A549 (cell line): Measurements from ENCODE around the gene WDR82. TPM values are rescaled to one million over a fixed set of nuclear protein-coding genes. Genes with fewer than 3 reads are reported as not detected.

ENCODE experiments used
- ATAC-seq, 2 experiments: fragments of 200-7000 bp in 1 of 2; fragments of >200 bp in 1 of 2; cut with Nextera tagmentation in 1 of 2; cut with Tn5 transposase in 1 of 2; 3 replicates each; pipeline versions ENCODE4 v1.8.0 to v1.9.1; 2018 to 2020; ENCODE audit warnings: mild to moderate bottlenecking in 1 of 2, moderate library complexity in 1 of 2
- CTCF ChIA-PET: fragments of 300-600 bp; sonication (Branson Sonifier 250); formaldehyde crosslinking; extraction: SDS; loops from one replicate; lab custom pipeline; 2021; ENCODE audit warnings: antibody characterized with exemption, inconsistent platforms; lab: Yijun Ruan, JAX
- POLR2A ChIA-PET: fragments of 350-600 bp; formaldehyde crosslinking; extraction: SDS; loops from one replicate; lab custom pipeline; 2021; ENCODE audit warnings: antibody characterized with exemption, inconsistent platforms; lab: Yijun Ruan, JAX
- DNase-seq, 2 experiments: peaks; one replicate each; pipeline versions ENCODE4 v3.0.0 to v3.0.0-alpha.2; 2011 to 2016; ENCODE audit warnings: low read depth in 1 of 2, low spot score in 1 of 2
- FAIRE-seq: peaks from 2 replicates; lab custom pipeline; 2011; peaks lifted over from hg19 to GRCh38; lab: Jason Lieb, UNC
- H3K27ac ChIP-seq, 2 experiments: fragments of >200 bp; sonication (Bioruptor Twin); formaldehyde crosslinking; 3 replicates each; pipeline ENCODE4 v1.5.1; 2016 to 2017
- H3K4me1 ChIP-seq: fragments of >200 bp; sonication (Bioruptor Twin); formaldehyde crosslinking; 3 replicates; pipeline ENCODE4 v1.6.1; 2016
- H3K4me2 ChIP-seq: fragments of >200 bp; sonication (Bioruptor Twin); formaldehyde crosslinking; 3 replicates; pipeline ENCODE4 v1.6.1; 2016
- H3K4me3 ChIP-seq: fragments of >200 bp; sonication (Bioruptor Twin); formaldehyde crosslinking; 3 replicates; pipeline ENCODE4 v1.5.1; 2016
- H3K9me3 ChIP-seq: fragments of >200 bp; sonication (Bioruptor Twin); formaldehyde crosslinking; 3 replicates; pipeline ENCODE4 v1.6.1; 2016
- EHMT2 ChIP-seq: fragments of 200-600 bp; sonication (generic); IDR thresholded peaks from 2 replicates; pipeline ENCODE4 v1.6.1; 2016; ENCODE audit warnings: antibody characterized with exemption, low read depth, mild to moderate bottlenecking, moderate library complexity
- EP300 ChIP-seq, 2 experiments: fragments of >200 bp; sonication (Bioruptor Twin); formaldehyde crosslinking; IDR thresholded peaks; 2 replicates in 1 of 2; 3 replicates in 1 of 2; pipeline ENCODE4 v1.6.1; 2016 to 2017
- FOSL2 ChIP-seq, 2 experiments: fragments of 450-650 bp in 1 of 2; fragments of >200 bp in 1 of 2; sonication (Bioruptor Twin) in 1 of 2; formaldehyde crosslinking; IDR thresholded peaks; 2 replicates each; pipeline versions ENCODE4 v1.5.0 to v1.6.1; 2016 to 2020; ENCODE audit warnings: mild to moderate bottlenecking in 1 of 2, moderate library complexity in 1 of 2
- FOXS1 ChIP-seq: fragments of 250-450 bp; sonication (Bioruptor Pico); IDR thresholded peaks from 2 replicates; pipeline ENCODE4 v1.5.0; 2020; ENCODE audit warnings: mild to moderate bottlenecking, moderate library complexity
- HOXA7 ChIP-seq: fragments of 250-450 bp; sonication (Bioruptor Pico); IDR thresholded peaks from 2 replicates; pipeline ENCODE4 v1.5.0; 2020; ENCODE audit warnings: mild to moderate bottlenecking, moderate library complexity
- HOXB5 ChIP-seq: fragments of 250-450 bp; sonication (Bioruptor Pico); IDR thresholded peaks from 2 replicates; pipeline ENCODE4 v1.5.0; 2020; ENCODE audit warnings: mild to moderate bottlenecking, moderate library complexity
- KDM5A ChIP-seq: fragments of 200-600 bp; sonication (generic); IDR thresholded peaks from 2 replicates; pipeline ENCODE4 v1.6.1; 2016; ENCODE audit warnings: antibody characterized with exemption, mild to moderate bottlenecking
- RAD21 ChIP-seq, 2 experiments: fragments of >200 bp in 1 of 2; sonication (Bioruptor Twin) in 1 of 2; formaldehyde crosslinking in 1 of 2; IDR thresholded peaks in 1 of 2; conservative IDR thresholded peaks in 1 of 2; 2 replicates in 1 of 2; 3 replicates in 1 of 2; pipeline ENCODE4 v1.6.1; 2012 to 2018; ENCODE audit warnings: inconsistent platforms in 1 of 2
- RCOR1 ChIP-seq: fragments of 150-350 bp; IDR thresholded peaks from 2 replicates; pipeline ENCODE4 v1.6.1; 2014; ENCODE audit warnings: antibody characterized with exemption, low read length, low read depth
- RNF2 ChIP-seq: fragments of 200-600 bp; sonication (generic); IDR thresholded peaks from 2 replicates; pipeline ENCODE4 v1.6.1; 2016; ENCODE audit warnings: low read depth, mild to moderate bottlenecking, antibody characterized with exemption, moderate library complexity, borderline replicate concordance
- TFCP2L1 ChIP-seq: fragments of 250-450 bp; sonication (Bioruptor Pico); IDR thresholded peaks from 2 replicates; pipeline ENCODE4 v1.5.0; 2021; ENCODE audit warnings: mild to moderate bottlenecking
- ZC3H11A ChIP-seq: fragments of 450-650 bp; IDR thresholded peaks from 2 replicates; pipeline ENCODE4 v1.6.1; 2014; ENCODE audit warnings: antibody characterized with exemption, mild to moderate bottlenecking
- ZFP36 ChIP-seq: fragments of 450-650 bp; IDR thresholded peaks from 2 replicates; pipeline ENCODE4 v1.6.1; 2014; ENCODE audit warnings: borderline replicate concordance; ENCODE audit not compliant: partially characterized antibody
- WGBS: methylation state at CpG from one replicate; pipeline ENCODE4 v1.1.6; 2017; ENCODE audit errors: missing lambda C conversion rate; 5-methylcytosine and 5-hydroxymethylcytosine counted together
- polyA plus RNA-seq, 4 experiments: library from polyadenylated mRNA; depleted of rRNA in 3 of 4; stranded (reverse); fragments of >200 nt; fragmentation: RNase III in 1 of 4; extraction: RNeasy Plus Mini Kit Qiagen cat#74134 plus additional on column Dnase treatment in 1 of 4; gene quantifications; 2 replicates in 3 of 4; 3 replicates in 1 of 4; pipeline ENCODE4 v1.2.3, GENCODE V29; 2011 to 2017
- TF ChIP-seq, protein P1 (sequence below): fragments of 250-450 bp; sonication (Bioruptor Pico); IDR thresholded peaks from 2 replicates; pipeline ENCODE4 v1.5.0; 2021; ENCODE audit warnings: mild to moderate bottlenecking, moderate library complexity, borderline replicate concordance
- TF ChIP-seq, protein P2 (sequence below): IDR thresholded peaks from 2 replicates; pipeline ENCODE4 v1.6.1; 2012
- TF ChIP-seq, protein P3 (sequence below): fragments of 200-600 bp; sonication (generic); IDR thresholded peaks from 2 replicates; pipeline ENCODE4 v1.6.1; 2016; ENCODE audit warnings: antibody characterized with exemption, mild to moderate bottlenecking, moderate library complexity
- TF ChIP-seq, protein P4 (sequence below): fragments of >200 bp; sonication (Bioruptor Twin); formaldehyde crosslinking; IDR thresholded peaks from 3 replicates; pipeline ENCODE4 v1.5.1; 2016

The WDR82 gene
- polyA plus RNA-seq, 2 of the 4 experiments (the other 2 are of a cell fraction): 50.6 to 52.7 TPM

DNA sequence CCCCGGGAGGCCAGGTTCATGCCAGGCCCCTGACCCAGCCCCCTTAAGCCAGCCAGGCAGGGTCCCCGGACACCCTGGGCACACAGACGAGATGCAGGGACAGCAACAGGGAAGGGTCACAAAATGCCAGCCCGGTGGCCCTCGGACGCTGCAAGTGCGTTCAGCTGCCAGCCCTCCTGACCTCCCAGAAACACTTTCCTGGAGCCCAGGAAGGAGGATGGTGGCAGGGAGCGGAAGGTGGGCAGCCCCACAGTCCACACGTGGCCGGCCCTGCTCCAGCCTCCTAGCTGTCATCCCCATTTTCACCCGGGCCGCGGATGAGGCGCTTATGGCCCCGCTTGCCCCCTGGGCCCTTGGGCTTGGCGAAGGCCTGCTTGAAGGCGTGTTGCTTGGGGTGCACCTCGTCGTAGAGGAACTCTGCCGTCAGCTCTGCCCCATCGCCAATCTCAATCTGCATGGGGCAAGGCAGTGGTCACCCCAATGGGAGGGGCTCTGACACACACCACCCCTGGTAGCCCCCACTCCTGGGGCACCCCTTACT is 49.6 kb downstream of the WDR82 start:
- no peak overlapping the region for H3K27ac ChIP-seq
- no peaks in the 10 kb centered on the region for H3K4me1 ChIP-seq
- no peak for FAIRE-seq
- no peak overlapping the region for H3K4me2 ChIP-seq
- CTCF ChIA-PET: interaction anchor here (4.4 to 11.4 kb wide), 2 partner anchors 7 to 110 kb away, joined by 54 to 198 read pairs; partner anchors contain the start of gene TLR9
- WGBS: 100% methylated on average over 1 of the region's 21 CpGs
- no peak for DNase-seq
- no peak overlapping the region for H3K4me3 ChIP-seq
- H3K9me3 ChIP-seq: no peaks in the 10 kb centered on the region
- POLR2A ChIA-PET: no interaction called here
- TF ChIP-seq, protein P1, sequence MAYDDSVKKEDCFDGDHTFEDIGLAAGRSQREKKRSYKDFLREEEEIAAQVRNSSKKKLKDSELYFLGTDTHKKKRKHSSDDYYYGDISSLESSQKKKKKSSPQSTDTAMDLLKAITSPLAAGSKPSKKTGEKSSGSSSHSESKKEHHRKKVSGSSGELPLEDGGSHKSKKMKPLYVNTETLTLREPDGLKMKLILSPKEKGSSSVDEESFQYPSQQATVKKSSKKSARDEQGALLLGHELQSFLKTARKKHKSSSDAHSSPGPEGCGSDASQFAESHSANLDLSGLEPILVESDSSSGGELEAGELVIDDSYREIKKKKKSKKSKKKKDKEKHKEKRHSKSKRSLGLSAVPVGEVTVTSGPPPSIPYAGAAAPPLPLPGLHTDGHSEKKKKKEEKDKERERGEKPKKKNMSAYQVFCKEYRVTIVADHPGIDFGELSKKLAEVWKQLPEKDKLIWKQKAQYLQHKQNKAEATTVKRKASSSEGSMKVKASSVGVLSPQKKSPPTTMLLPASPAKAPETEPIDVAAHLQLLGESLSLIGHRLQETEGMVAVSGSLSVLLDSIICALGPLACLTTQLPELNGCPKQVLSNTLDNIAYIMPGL (CRISPR knock-in tag): no peak
- no peak for TF ChIP-seq EP300 (IDR thresholded peaks at IDR 0.05)
- TF ChIP-seq HOXB5 (CRISPR knock-in tag): no peak
- no peak for TF ChIP-seq RCOR1
- TF ChIP-seq RAD21 (conservative IDR thresholded peaks at IDR 0.05 in 1 of 2, IDR thresholded peaks at IDR 0.05 in 1 of 2): no peak
- TF ChIP-seq TFCP2L1: no peak
- no peak for TF ChIP-seq KDM5A
- TF ChIP-seq, protein P2, sequence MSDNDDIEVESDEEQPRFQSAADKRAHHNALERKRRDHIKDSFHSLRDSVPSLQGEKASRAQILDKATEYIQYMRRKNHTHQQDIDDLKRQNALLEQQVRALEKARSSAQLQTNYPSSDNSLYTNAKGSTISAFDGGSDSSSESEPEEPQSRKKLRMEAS: no peak
- TF ChIP-seq RNF2: no peak
- TF ChIP-seq, protein P3, sequence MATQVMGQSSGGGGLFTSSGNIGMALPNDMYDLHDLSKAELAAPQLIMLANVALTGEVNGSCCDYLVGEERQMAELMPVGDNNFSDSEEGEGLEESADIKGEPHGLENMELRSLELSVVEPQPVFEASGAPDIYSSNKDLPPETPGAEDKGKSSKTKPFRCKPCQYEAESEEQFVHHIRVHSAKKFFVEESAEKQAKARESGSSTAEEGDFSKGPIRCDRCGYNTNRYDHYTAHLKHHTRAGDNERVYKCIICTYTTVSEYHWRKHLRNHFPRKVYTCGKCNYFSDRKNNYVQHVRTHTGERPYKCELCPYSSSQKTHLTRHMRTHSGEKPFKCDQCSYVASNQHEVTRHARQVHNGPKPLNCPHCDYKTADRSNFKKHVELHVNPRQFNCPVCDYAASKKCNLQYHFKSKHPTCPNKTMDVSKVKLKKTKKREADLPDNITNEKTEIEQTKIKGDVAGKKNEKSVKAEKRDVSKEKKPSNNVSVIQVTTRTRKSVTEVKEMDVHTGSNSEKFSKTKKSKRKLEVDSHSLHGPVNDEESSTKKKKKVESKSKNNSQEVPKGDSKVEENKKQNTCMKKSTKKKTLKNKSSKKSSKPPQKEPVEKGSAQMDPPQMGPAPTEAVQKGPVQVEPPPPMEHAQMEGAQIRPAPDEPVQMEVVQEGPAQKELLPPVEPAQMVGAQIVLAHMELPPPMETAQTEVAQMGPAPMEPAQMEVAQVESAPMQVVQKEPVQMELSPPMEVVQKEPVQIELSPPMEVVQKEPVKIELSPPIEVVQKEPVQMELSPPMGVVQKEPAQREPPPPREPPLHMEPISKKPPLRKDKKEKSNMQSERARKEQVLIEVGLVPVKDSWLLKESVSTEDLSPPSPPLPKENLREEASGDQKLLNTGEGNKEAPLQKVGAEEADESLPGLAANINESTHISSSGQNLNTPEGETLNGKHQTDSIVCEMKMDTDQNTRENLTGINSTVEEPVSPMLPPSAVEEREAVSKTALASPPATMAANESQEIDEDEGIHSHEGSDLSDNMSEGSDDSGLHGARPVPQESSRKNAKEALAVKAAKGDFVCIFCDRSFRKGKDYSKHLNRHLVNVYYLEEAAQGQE: no peak
- no peak for TF ChIP-seq HOXA7 (CRISPR knock-in tag)
- TF ChIP-seq FOSL2 (IDR thresholded peaks at IDR 0.05): no peak
- no peak for TF ChIP-seq FOSL2 (CRISPR knock-in tag; IDR thresholded peaks at IDR 0.05)
- no peak for TF ChIP-seq EHMT2
- no peak for TF ChIP-seq FOXS1
- no peak for TF ChIP-seq ZFP36
- no peak for ATAC-seq

DNA sequence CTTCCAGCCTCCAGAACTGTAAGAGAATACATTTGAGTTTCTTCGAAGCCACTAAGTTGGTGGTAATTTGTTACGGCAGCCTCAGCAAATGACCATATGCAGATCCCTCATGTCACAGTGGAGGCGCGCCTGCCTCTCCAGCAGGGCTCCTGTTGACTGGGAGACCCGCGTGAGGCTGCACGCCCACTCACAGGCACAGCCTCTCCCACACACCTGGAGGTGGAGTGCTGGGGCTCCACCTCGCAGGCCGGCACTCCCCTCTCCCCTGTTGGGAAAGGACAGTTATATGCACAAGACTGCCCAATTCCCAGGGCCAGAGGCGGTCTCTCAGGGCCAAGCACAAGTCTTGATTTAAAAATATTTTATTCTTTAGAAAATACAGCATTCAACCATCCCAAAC is 50.2 kb downstream of the WDR82 start:
- ChIA-PET CTCF (interaction anchor here (11.4 to 12.2 kb wide), 2 partner anchors 5 to 6 kb away, joined by 198 read pairs; partner anchors contain the start of genes TLR9 and TWF2), POLR2A (no interaction called here)
- no peak for ATAC-seq
- FAIRE-seq: no peak
- no peak overlapping the region for H3K4me3 ChIP-seq
- no peaks in the 10 kb centered on the region for H3K9me3 ChIP-seq
- 88% methylated on average over 4 of the region's 10 CpGs for WGBS
- TF ChIP-seq HOXA7 (CRISPR knock-in tag) (no peak), ZC3H11A (no peak), RNF2 (no peak), FOSL2 (IDR thresholded peaks at IDR 0.05) (no peak), FOSL2 (CRISPR knock-in tag; IDR thresholded peaks at IDR 0.05) (no peak)
- TF ChIP-seq, protein P4, sequence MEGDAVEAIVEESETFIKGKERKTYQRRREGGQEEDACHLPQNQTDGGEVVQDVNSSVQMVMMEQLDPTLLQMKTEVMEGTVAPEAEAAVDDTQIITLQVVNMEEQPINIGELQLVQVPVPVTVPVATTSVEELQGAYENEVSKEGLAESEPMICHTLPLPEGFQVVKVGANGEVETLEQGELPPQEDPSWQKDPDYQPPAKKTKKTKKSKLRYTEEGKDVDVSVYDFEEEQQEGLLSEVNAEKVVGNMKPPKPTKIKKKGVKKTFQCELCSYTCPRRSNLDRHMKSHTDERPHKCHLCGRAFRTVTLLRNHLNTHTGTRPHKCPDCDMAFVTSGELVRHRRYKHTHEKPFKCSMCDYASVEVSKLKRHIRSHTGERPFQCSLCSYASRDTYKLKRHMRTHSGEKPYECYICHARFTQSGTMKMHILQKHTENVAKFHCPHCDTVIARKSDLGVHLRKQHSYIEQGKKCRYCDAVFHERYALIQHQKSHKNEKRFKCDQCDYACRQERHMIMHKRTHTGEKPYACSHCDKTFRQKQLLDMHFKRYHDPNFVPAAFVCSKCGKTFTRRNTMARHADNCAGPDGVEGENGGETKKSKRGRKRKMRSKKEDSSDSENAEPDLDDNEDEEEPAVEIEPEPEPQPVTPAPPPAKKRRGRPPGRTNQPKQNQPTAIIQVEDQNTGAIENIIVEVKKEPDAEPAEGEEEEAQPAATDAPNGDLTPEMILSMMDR: no peak
- TF ChIP-seq, protein P1 (CRISPR knock-in tag): no peak
- TF ChIP-seq, all 56 proteins: peak for 0
- no peak overlapping the region for H3K27ac ChIP-seq
- no peaks in the 10 kb centered on the region for H3K4me1 ChIP-seq
- no peak overlapping the region for H3K4me2 ChIP-seq
- DNase-seq: no peak
